GM18907 (cell line): ENCODE measurements around the gene BCL7B.
"Not testable (repeated sequence)": the region's sequence is repeated elsewhere in the genome, so short reads cannot be mapped to it uniquely, and the experiment has no call there.

ENCODE experiments used
- ATAC-seq: cut with Tn5 transposase; IDR thresholded peaks from one replicate; pipeline ENCODE4 v1.9.1; 2021; ENCODE audit warnings: mild to moderate bottlenecking, moderate library complexity; ENCODE audit not compliant: unreplicated experiment

BCL7B gene

DNA sequence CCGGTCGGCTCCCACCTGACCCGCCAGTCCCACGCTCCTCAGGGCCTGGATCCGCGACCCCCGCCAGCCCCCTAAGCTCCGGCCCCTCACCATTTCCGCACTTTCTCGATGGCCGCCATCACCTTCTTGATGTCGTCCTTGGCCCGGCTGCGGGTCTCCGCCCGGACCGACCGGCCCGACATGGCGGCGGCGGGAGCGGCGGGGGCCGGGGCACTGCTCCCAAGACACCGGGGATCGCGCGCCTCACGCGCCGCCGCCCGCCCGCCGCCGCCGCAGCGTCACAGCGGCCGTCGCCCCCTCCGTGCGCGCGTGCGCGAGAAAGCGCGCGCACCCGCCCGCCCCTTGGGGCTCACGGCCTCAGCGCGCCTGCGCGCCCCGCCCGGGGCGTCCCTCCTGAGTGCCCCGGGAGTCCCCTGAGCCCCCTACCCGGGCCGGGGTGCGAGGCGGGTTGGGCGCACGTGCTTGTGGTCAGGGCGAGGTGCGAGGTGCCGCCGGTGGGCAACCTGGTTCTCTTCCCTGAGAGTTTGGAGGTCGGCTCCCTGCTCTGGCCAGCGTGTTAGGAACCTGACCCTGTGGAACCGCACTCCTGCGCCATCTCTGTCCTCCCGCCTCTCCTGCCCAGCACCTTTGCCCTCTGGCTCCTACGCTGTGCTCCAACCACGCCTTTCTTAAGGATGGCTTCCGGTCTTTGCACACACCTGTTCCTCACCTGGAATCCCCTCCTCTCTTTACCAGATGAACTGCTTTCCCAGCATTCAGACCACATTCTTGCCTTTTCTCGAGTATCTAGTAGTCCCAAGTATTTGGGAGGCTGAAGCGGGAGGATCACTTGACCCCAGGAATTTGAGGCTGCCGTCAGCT, at the start of gene BCL7B:
TSS of gene BCL7B (minus strand) at position 294 of the 861 bp plus-strand sequence. CDS start at position 182, 112 bp downstream.
- peak; percentile 49 for ATAC-seq

DNA sequence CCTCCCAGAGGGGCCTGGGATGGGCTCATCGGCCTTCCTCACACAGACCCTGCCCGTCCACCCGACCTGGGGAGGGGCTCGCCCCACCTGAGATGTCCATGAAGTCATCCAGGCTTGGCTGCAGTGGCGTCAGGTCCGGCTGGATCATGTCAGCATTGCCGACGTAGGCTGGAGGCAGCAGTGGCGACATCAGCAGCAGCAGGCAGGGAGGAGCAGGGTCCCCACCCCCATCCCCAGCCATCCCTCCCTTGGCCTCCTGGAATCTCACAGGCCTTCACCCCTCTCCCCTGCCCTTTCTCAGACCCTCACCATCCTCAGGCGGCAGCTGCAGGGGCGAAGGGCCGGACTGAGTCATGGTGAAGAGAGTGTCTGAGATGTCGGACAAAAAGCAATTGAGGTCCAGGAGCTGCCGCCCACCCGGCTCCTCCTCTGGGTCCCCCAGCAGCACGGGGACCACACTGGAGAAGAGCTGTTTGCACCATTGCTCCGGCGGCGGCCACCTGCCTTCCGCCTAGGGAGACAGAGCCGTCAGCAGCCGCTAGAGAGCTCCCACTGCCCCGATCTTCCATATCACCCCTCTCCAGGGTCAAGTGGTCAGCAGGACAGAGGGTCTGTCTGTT, 48.2 kb upstream of the BCL7B start:
- ATAC-seq = no peak

DNA sequence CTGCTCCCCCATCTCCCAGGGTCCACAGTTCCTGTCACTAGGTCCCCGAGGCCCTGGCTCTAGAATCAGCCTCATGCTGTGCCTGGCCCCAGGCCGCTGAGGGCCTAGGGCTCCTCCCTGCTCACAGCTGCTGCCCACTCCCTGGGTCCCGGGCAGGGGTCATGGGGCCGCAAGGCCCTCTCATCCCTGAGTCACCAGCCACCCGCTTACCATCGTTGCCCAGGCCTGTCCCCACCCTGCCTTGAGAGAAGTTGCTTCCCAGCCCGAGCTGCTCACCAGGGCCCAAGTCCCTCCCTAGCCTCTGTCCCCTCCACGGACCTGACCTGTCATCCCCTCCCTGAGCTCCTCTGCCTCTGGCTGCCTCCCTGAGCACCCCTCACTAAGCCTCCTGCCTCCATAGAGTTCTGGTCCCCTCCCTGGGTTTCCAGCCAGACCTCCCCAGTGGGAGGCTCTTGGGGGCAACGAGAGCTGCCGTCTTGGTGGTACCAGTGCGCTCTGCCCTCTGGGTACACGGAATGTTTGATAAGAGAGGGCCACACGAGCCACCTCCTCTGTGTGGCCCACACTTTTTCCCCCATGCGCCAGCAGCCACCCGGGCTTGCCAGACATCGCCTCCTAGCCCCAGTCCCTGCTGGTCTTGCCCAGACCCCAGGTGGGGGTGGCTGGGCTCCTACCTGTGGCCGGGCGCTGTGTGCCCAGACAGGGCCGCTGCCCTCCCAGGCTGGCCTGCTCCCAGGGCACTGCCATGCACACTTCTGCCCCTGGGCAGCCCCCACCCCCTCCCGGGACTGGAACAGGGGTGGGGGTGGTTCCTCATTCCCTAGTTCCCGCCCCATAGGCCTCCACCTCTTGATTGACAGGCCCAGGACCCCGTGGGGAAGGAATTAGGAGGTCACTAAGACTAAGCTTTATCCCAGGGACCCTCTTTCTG, 45.5 kb upstream of the BCL7B start:
- ATAC-seq = no peak

- no peak for ATAC-seq
Observed at GRCh38 chr7:73599916-73600315, 42.4 kb upstream of the BCL7B start.

DNA sequence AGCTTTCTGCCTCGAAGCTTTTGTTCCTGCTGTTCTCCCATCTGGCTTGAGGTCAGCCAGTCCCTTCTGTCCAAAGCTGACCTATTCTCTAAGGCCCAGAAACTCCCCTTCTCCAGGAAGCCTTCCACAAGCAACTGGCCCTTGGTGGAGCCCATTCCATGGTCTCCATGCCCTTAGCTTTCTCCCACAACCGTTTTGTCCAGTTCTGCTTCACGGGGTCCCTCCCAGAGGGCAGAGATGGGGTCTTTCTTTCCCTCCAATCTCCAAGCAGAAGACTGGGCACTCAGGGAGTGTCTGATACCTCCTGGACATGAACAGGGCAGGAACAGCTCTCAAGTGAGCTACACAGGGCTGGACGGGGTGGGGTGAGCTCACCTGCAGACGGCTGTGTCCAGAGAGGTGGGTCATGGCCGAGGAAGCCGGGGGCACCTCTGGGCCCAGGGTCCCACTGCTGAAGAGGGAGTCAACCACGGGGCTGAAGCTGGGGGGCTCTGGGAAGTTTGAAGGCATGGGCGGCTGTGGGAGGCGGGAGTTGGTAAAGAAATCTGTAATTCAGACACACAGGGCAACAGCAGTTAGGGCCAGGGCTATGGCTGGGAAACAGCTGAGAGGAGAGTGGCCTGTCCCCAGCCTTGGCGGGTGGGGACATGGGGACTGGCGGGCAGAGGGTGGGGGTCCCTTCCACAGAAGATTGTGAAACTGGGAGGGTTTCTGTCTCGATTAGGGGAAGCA, 41.8 kb upstream of the BCL7B start:
- no peak for ATAC-seq

DNA sequence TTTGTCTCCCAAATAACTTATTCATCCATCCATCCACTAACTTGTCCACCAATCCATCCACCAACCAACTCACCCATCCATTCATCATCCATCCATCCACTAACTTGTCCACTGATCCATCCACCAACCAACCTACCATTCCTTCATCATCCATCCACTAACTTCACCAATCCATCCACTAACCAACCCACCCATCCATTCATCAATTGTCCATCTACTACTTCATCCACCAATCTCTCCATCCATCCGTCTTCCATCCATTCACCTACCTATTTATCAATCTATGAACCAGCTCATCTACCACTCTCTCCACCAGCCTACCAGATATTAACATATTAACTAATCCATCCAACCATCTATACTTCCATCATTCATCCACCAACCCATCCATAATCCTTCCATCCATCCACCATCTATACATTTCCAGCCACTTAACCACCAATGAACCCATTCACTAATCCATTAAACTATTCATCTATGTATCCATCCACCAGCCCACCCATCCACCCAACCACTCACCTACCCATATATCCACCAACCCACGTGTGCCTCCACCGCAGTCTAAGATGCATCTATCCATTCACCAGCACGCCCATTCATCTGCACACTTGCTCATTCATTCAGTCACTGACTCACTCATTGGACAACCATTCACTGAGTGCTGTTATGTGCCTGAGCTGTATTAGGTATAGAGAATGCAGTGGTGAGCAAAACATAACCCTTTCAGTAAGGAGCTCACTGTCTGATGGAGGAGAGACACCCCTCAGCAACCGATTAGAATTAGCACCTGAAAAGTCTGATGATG, 40.7 kb upstream of the BCL7B start:
- ATAC-seq = no peak

- ATAC-seq = no peak
Observed at GRCh38 chr7:73596191-73597065, 38.9 kb upstream of the BCL7B start.

GRCh38 chr7:73595358-73595757, 37.9 kb upstream of the BCL7B start:
- ATAC-seq = no peak

- ATAC-seq = no peak
Observed at GRCh38 chr7:73593207-73594045, 35.9 kb upstream of the BCL7B start.

GRCh38 chr7:73586911-73587310, 29.4 kb upstream of the BCL7B start:
- no peak for ATAC-seq

GRCh38 chr7:73585196-73585595, 27.7 kb upstream of the BCL7B start:
- ATAC-seq = no peak

DNA sequence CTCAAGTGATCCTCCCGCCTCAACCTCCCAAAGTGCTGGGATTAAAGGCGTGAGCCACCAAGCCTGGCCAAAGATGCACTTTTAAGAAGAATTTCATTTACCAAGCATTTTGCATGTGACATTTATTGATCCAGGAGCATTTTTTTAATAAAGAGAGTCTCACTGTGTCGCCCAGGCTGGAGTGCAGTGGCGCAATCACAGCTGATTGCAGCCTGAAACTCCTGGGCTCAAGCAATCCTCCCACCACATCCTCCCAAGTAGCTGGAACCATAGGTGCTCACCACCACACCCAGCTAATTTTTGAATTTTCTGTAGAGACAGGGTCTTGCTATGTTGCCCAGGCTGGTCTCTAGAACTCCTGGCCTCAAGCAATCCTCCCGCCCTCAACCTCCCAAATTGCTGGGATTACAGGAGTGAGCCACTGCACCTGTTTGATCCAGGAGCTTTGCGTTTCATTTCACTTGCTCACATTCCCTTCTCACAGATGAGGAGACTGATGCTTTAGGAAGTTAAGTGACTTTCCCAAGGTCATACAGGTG, 25.2 kb upstream of the BCL7B start:
- no peak for ATAC-seq

DNA sequence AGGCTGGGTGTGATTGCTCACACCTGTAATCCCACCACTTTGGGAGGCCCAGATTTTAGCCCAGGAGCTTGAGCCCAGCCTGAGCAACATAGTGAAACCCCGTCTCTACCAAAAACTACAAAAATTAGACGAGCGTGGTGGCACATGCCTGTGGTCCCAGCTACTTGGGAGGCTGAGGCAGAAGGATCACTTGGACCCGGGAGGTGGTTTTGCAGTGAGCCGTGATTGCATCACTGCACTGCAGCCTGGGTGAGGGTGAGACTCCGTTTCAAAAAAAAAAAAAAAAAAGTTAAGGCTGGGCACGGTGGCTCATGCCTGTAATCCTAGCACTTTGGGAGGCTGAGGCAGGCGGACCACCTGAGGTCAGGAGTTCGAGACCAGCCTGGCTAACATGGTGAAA, 23.5 kb upstream of the BCL7B start:
- ATAC-seq = not testable (repeated sequence)

DNA sequence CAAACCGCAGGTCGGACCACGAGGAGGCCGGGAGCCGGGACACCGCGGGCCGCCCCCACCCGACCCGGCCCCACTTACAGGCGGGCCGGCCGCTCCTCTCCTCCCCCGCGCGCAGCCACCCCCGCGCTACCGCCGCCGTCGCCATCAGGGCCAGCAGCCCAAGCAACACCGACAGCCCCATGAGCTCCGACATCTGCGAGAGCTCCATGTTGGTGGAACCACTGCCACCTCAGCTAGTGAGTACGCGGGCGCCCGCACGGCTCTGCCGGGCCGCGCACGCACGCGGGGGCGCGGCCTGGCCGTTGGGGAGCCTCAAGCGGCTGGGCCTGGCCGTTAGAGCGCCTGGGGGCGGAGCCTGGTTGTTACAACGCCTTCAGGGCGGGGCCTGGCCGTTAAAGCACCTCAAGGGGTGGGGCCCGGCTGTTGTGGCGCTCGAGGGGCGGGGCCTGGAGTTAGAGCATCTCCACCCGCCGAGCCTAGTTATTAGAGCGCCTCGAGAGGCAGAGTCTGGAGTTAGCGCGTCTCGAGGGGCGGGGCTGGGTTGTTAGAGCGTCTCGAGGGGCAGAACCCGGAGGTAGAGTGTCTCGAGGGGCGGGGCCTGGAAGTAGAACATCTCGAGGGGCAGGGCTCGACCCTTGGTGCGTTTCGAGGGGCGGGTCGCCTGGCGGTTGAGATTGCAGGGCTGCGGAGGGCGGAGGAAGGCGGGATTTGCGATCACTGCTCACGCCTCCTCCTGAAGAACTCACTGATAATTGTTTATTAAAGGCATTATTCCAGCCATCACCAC, 21.0 kb upstream of the BCL7B start, which contains the start of gene TBL2:
TSS of gene TBL2 (minus strand) at position 238 of the 787 bp plus-strand sequence. CDS start at position 208, 30 bp downstream.
- ATAC-seq = peak; percentile 86

- peak; percentile 33 for ATAC-seq
Observed at GRCh38 chr7:73577627-73578341, 20.3 kb upstream of the BCL7B start.

GRCh38 chr7:73573791-73574190, 16.3 kb upstream of the BCL7B start:
- ATAC-seq = no peak
